Measurements from ENCODE around the gene SLC39A1. TPM values are rescaled to one million over a fixed set of nuclear protein-coding genes. Genes with fewer than 3 reads are reported as not detected.

SLC39A1 gene
- total RNA-seq, 2 donors from 2014 or later = 102 to 136 TPM

DNA sequence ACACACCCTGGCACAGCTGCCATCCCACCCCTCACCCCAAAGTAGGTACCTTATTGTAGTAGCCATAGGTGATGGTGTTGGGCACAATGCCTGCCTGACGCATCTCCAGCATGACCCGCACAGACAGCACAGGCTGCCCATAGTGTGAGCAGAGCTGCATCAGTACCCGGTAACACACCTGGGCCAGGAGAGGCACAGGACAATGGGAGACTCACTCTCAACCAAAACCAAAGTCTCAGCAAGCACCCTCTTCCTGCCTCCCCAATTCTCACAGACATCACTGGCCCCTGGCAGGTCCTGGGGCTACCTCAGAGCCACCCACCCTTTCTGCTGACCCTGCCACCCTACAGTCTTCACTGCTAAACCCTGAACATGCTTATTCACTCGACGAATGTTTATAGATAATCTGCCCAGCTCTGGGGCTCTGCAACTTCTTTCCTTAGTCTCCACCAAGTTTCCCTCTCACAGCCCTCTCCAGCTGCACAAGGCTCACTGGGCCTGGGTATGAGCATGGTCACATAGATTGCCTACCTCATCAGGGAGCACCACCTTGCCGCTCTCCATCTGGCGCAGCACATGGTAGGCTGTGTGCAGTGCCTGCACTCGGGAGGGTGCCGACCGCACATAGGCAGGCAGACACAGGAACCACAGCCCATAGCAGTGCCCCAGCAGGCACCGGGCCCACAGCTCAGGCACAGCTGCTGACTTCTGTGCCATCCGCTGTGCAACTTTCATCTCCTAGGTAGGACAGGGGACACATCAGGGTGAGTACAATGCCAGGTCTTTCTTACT lies 27.1 kb downstream of the SLC39A1 start:
- TF ChIP-seq CTCF (IDR thresholded peaks at IDR 0.05) = no peak
- no peak for DNase-seq (ENCODE audit: low spot score)
- peaks cover 58% of the 10 kb centered on the region for H3K36me3 ChIP-seq

GRCh38 chr1:153934746-153935145 lies 28.6 kb downstream of the SLC39A1 start:
- ATAC-seq (ENCODE audit: insufficient number of reproducible peaks, low FRiP score, low read depth) (no peak), DNase-seq (ENCODE audit: low spot score) (no peak)
- Histone ChIP-seq H3K27me3 (replicated peaks; ENCODE audit: insufficient read depth) (no peaks in the 10 kb centered on the region), H3K27ac (no peak overlapping the region), H3K4me3 (no peak overlapping the region), H3K36me3 (peaks cover 60% of the 10 kb centered on the region), H3K4me1 (ENCODE audit: control insufficient read depth in 1 of 2, low read depth in 2 of 2) (no peaks in the 10 kb centered on the region), H3K9me3 (no peaks in the 10 kb centered on the region)
- TF ChIP-seq CTCF (IDR thresholded peaks at IDR 0.05) = no peak

More for the DNA sequence above, 27.1 kb downstream of the SLC39A1 start:
- no peak overlapping the region for H3K27ac ChIP-seq
- H3K4me3 ChIP-seq = no peak overlapping the region
- H3K4me1 ChIP-seq (ENCODE audit: control insufficient read depth in 1 of 2, low read depth in 2 of 2) = no peaks in the 10 kb centered on the region
- ATAC-seq (ENCODE audit: insufficient number of reproducible peaks, low FRiP score, low read depth) = no peak
- no peaks in the 10 kb centered on the region for H3K9me3 ChIP-seq
- no peaks in the 10 kb centered on the region for H3K27me3 ChIP-seq (replicated peaks; ENCODE audit: insufficient read depth)

DNA sequence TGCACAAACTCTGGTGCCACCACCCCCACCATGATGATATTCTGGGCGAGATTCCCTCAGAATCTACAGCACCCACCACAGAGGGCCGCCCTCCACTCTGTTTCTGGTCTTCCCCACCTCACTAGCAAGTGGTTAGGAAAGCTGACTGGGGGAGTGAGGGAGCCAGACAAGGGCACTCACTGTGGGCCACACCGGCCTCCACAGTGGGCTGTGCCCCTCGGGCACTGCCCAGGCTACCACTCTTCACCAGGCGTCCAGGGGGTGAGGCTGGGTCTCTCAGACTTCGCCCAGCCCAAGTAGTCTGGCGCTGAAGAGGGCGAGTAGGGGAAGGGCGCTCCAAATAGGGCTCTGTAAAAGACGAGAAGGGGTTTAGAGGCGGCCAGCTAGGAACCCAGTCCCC lies 29.4 kb downstream of the SLC39A1 start:
- Histone ChIP-seq H3K27me3 (replicated peaks; ENCODE audit: insufficient read depth) (no peaks in the 10 kb centered on the region), H3K4me3 (no peak overlapping the region), H3K4me1 (ENCODE audit: control insufficient read depth in 1 of 2, low read depth in 2 of 2) (no peaks in the 10 kb centered on the region), H3K27ac (no peak overlapping the region), H3K36me3 (peaks cover 56% of the 10 kb centered on the region), H3K9me3 (no peaks in the 10 kb centered on the region)
- ATAC-seq (ENCODE audit: insufficient number of reproducible peaks, low FRiP score, low read depth) (no peak), DNase-seq (ENCODE audit: low spot score) (no peak)
- TF ChIP-seq CTCF (IDR thresholded peaks at IDR 0.05) = no peak

DNA sequence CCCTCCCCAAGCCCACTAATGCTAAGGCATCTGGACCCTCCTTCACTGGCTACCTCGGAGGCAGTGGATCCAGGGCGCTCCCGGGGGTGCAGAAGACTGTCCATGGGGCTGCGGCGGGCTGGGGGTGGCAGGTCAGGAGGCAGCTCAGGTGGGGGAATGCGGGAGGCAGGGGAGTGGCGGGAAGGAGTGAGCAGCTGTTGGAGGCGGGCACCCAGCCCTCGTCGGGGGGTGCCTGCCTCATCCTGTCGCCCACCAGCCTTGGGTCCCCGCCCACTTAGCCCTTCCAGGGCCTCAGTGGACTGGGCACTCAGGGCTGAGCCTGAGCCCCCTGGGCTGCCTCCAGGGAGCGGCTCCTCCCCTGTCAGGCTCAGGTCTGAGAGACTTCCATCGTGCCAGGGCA lies 29.9 kb downstream of the SLC39A1 start:
- Histone ChIP-seq H3K4me1 (ENCODE audit: control insufficient read depth in 1 of 2, low read depth in 2 of 2) (no peaks in the 10 kb centered on the region), H3K4me3 (no peak overlapping the region), H3K36me3 (peaks cover 56% of the 10 kb centered on the region), H3K27ac (no peak overlapping the region), H3K27me3 (replicated peaks; ENCODE audit: insufficient read depth) (no peaks in the 10 kb centered on the region), H3K9me3 (no peaks in the 10 kb centered on the region)
- no peak for TF ChIP-seq CTCF (IDR thresholded peaks at IDR 0.05)
- DNase-seq (ENCODE audit: low spot score) = no peak
- ATAC-seq (ENCODE audit: insufficient number of reproducible peaks, low FRiP score, low read depth) = no peak

DNA sequence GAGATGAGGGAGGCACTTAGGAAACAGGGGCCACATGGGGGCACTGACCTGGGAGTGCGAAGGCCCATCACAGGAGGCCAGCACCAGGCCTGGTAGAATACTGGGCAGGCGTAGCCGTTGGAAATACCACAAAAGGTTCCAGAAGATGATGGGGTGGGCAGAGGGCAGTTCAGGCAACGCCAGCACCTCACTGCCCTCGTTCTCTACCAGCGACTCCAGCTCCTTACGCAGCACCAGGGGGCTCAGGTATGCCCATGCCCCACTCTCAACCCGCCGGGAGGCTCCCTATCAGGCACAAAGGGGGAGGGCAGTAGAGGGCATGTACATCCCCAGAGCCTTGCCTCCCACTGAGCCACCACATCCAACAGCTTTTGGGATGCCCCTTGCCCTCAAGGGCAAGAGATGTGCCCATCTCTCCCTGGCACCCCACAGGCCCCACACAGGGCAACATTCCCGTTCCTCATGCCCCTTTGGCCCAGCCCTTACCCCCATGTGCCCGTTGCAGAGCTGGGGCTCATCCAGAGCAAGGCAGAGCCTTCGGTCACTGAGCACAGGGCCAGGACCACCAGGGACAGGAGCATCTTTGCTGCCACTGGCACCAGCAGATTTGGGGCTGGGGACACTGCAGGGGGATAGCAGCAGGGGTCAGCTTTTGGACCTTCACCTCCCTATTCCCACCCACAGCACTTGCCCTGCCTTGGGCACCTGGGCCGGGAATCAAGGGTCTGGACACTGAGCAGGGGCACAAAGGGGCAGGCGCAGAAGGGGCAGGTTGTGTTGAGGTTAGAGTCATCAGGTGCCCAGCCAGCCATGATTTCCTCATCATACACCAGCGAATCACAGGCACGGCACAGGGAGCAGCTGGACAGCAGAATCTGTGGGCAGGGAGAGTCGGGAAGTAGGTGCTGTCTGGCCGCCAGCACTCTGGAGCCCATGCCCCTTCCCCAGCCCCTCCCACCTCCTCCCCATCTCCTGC lies 30.9 kb downstream of the SLC39A1 start:
- ATAC-seq (ENCODE audit: insufficient number of reproducible peaks, low FRiP score, low read depth) (no peak), DNase-seq (ENCODE audit: low spot score) (no peak)
- no peaks in the 10 kb centered on the region for H3K27me3 ChIP-seq (replicated peaks; ENCODE audit: insufficient read depth)
- no peak overlapping the region for H3K4me3 ChIP-seq
- H3K4me1 ChIP-seq (ENCODE audit: control insufficient read depth in 1 of 2, low read depth in 2 of 2) = no peaks in the 10 kb centered on the region
- H3K9me3 ChIP-seq = no peaks in the 10 kb centered on the region
- no peak overlapping the region for H3K27ac ChIP-seq
- no peak for TF ChIP-seq CTCF (IDR thresholded peaks at IDR 0.05)
- peaks cover 53% of the 10 kb centered on the region for H3K36me3 ChIP-seq

Measured in thoracic aorta (tissue), 2 donors.